Stimulated activated CD4-positive, alpha-beta T cell treated with anti-CD3 and anti-CD28 coated beads, Interleukin-15, amount 100 ng/mL, for 48 hours (primary cell): ENCODE data around the gene SYTL2.
"Not testable (repeated sequence)": the region's sequence is repeated elsewhere in the genome, so short reads cannot be mapped to it uniquely, and the experiment has no call there.

Experiments used
- DNase-seq, 2 donors: peaks; one replicate each; pipeline ENCODE4 v3.0.0-alpha.2; 2020; ENCODE audit warnings: low read depth in 2 of 2

SYTL2 gene

GRCh38 chr11:85791409-85791990, 19.4 kb downstream of the SYTL2 start:
- no peak for DNase-seq

- DNase-seq, result no peak
Observed at GRCh38 chr11:85787809-85788760, 22.9 kb downstream of the SYTL2 start.

DNA sequence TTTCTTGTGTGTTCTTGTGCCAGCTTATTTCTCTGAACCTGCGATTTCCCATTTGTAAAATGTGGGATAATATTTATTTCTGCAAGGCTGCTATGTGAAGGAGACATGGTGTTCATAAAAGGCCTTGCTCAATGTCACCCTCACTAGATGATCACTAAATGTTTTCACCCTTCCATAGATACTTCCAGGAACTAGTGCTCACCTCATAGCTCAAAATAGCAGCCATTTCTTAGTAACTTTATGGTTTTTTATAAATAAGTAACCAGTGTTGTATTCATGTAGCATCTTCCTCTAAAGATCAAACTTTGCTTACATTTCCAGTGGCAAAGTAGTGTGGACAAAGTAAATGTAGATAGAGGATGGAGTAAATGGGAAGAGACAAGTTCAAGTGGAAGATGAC, 23.8 kb downstream of the SYTL2 start:
- no peak for DNase-seq

- DNase-seq, result no peak
Observed at GRCh38 chr11:85784480-85785265, 26.3 kb downstream of the SYTL2 start.

DNA sequence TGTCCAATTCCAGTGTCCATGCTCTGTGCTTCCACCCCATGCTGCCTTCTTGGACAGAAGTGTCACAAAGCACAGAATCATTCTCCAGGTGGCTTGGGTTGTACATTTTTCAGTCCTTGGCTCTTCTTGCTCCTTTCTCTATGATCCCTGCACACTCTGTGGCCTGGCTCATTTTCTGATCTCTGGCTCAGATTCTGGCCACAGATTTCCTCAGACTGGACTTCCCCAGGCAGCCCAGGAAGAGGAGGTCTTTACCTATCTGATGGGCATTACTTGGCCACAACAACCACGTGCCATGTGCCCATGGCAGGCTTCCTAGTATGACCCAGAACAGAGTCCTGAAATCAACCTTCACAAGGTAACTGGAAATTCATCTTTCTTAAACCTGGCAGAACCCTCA, 27.2 kb downstream of the SYTL2 start:
- DNase-seq, result no peak

- not testable (repeated sequence) for DNase-seq
Observed at GRCh38 chr11:85780780-85781517, 30.0 kb downstream of the SYTL2 start.

- no peak for DNase-seq
Observed at GRCh38 chr11:85779956-85780640, 30.8 kb downstream of the SYTL2 start.

GRCh38 chr11:85777603-85777972, 33.4 kb downstream of the SYTL2 start:
- not testable (repeated sequence) for DNase-seq

DNA sequence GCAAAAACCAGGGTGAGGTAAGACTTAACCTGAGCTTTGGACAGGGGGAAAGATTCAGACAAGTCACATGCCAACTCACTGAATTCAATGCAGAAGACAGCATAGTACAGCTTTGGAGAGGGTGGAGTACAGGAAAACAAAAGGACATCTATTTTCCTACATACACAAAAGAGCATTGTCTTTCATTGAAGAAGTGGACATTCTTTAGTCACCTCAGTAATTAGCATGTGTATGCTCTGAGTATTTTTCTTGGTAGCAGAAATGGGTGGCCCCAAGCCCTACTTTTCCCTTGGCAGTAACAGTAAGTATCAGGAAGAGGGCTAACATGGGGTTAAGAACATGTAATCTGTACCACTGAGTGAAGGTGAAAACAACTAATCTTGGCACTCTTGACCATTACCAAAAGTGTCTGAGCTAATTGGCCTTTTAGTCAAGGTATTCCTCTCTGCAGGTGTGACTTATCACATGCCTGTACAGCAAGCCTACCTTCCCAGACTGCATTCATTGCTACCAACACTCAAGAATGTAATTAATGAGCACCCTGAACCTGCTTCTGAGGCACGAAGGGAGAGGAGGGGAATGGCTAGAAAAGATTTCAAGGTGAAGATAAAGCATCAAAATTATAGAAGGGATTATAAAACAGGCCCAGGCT, 33.9 kb downstream of the SYTL2 start:
- no peak for DNase-seq

DNA sequence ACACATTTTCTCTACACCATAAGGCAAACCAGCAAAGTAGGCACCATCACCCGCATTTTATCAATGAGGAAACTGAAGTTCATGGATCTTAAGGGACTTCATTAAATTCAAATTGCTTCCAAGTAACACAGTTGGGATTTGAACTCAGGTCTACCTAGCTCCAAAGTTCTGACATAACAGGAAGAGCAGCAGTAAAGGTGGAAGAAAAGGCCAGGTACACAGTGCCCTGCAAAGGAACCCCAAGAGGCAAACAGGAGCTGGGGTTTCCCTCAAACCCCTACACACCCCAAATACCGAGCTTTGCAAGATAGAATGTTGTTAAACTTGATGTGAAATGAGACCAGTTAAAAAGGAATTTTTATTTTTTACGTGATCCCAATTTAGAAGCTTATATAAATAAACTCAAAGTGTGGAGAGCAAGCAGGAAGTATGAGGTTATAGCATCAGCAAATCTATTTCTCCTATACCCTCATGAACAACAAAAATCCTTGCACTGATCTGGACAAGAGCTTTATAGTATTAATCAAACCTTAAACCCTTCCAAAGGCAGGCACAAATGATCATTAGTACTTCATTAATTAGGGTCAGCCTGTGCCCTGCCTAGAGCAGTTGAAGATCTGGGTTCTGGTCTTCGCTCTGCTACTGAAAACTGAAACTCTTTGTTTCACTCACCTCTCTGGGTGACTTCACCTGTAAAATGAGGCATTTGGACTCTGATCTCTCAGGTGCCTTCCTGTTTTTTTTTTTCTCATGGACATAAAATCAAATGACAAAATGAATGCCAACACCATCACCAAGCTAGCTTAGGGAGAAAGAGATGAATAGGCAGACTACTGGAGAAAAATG, 36.5 kb downstream of the SYTL2 start:
- DNase-seq, result no peak

DNA sequence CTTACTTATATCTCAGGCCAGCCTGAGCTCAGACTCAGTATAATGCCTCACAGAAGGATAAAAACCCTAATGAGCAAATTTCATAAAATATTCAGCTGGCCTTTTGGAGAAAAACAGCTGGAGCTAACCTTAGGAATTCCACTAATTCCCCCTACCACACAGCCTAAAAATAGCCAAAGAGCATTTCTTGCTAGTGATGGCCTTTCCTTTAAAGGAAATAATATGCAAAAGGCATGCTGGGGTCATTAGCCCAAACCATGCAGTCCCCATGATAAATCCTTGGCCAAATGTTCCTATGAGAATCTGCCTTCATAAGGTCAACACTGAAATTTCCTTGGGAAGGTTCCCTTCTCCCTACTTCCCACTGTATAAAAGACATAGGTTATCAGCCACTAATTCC, 38.2 kb downstream of the SYTL2 start:
- DNase-seq, result no peak

- no peak for DNase-seq
Observed at GRCh38 chr11:85771568-85771967, 39.4 kb downstream of the SYTL2 start.

DNA sequence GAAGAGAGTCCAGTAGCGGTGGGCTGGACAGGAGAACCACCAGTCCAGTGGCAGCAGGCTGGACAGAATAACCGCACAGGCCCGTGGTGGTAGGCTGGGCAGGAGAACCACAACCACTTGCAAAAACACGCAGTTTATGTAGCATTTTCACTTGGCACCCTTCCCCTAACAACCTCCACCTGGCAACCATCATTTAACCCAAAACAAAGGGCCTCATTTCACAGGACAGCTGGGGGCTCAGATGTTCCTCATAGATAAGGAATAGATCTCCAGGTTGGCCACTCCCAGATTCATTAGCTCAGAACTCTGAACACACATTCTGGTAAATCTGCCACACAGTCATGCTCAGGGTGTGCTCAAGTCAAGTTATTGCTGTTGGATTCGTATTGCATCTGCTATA, 41.2 kb downstream of the SYTL2 start:
- no peak for DNase-seq

DNA sequence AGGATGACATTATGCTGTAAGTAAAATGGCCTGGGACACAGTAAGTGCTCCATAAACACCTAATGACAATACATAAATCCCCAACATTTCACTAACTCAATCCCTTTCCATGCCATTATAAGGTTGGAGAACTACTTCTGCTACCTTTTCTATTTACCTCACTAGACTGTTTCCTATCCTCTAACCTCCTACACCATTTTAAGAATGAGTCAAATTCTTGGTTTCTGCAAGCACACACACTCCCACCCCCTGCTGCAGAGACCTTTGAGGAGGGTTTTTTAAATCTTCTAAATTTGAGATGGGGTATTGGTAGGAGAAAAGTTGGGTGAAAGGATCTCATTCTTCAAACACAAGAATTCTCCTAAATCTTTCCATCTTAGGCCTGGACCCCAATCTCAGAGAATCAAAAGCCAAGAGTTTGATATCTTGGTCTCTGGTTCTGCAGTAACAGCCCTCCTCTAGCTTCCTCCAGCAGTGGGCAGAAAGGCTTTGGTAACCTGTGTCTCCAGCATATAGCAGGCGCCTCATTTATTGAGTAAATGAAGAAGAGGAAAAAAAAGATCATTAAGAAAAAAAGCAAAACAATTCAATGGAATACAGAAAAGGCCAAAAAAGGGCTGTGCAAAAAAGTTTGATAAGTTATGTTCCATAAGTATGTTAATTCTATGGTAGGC, 42.3 kb downstream of the SYTL2 start:
- no peak for DNase-seq

- DNase-seq, result no peak
Observed at GRCh38 chr11:85767246-85767945, 43.5 kb downstream of the SYTL2 start.

DNA sequence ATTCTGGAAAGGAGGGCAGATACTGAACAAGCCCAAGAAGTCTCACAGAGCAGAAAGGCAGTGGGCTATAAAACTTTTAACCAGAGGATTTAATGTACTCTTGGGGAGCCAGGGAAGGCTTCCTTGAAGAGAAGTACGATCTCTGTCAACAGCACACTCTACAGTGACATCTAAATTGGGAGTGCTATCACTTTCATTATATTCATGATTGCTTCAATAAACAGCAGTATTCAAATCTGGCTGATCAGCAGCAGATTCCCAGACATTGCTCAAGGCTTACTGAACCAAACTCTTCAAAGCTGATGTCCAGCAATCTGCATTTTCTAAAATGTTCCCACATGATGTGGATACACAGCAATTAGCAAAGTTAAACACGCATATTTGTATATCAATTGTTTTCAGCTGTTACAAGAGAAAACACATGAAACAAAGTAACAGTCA, 44.2 kb downstream of the SYTL2 start:
- no peak for DNase-seq

DNA sequence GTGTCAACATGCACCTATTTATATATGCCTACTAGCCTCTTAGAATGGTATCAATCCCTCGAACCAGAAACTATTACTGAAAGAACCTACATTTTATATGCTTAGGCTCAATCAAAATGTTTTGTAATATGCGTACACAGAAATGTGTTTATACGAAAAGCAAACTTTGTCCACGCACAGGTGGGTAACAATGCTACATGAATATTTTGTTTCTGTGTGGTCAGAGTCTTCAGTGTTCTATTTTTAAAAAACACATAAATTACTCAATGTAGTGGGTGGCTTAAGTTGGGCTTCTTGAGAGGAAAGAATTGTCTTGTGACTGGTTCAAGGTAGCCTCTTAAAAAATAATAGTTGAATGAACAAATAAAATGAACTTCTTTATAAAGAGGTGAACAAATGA, 46.1 kb downstream of the SYTL2 start:
- DNase-seq, result no peak

DNA sequence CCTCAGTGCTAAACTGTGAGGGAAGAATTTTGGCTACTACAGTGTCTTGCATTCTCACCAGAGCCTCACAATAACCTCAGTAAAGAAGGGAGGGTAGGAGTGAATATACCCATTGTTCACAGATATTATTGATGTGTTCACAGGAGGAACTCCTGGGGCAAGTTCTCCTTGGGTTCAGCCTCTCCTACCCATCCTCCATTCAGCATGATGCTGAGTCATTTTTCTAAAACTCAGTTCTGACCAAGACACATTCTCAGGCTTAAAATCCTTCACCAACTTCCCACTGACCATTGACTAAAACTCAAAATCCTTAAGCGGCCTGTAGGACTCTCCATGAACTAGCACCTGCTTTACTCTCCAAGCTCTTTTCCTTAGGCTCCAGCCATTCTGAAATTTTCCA, 48.7 kb downstream of the SYTL2 start:
- DNase-seq, result no peak

DNA sequence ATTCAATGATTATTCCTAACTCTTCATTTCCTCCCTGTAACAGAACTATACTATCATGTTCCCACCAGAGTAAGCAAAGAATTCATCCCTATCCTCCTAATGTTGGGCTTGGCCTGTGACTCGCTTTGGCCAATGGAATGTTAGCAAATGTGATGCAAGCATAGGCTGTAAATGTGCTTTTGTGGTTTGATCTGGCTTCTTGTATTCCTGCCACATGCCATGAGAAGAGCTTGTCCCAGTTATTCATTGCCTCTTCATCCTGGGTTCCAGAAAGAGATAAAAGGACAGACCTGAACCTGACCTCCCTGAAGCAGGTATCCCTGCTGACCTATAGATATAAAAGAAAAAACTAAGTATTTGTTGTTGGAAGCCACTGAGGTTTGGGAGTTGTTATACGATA, 51.0 kb downstream of the SYTL2 start:
- no peak for DNase-seq
